Embryonic facial prominence (tissue), 1 donor: Measurements from ENCODE around the gene MYOM3.

Source experiments
- DNase-seq: peaks from one replicate; pipeline ENCODE4 v3.0.0-alpha.2; 2016; ENCODE audit errors: extremely low spot score

MYOM3 gene

DNA sequence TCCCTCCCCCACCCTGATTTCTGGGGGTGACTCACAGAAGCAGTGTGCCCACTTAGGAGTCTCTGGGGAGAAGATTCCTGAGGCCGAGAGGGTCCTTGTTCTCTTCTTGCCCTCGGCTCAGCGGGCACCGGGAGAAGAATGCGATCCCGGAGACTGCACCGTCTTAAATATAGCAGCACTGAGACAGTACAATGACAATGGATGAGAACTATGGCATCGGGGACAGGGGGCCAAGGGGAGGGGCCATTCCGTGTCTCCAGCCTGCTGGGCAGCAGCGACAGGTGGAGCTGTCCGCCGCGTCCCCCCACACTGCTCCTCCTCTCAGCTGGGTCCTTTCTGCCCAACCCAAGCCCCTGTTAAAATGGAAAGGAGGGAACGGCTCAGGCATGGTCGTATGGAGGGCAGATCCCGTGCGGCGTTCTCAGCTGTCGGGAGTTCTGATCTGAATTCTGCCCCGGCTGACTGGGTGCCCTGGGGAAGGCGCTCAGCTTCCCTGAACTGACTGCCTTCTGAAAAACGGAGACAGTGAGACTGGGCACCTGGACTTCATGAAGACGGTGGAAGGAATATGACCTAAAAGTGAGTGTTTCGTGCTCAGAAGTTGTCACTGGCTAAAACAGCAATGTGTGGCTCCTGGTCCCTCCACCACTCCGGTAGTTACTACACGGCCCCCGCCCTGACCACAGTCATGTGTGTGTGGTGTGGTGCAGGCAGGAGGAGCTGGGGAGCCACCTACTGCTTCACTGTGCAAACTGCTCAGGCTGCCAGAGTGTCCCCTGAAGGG, at the start of gene MYOM3:
Gene MYOM3 (minus strand): TSS at position 140 of the 784 bp plus-strand sequence. CDS start 3,499 bp downstream, outside the sequence.
- DNase-seq: no peak

DNA sequence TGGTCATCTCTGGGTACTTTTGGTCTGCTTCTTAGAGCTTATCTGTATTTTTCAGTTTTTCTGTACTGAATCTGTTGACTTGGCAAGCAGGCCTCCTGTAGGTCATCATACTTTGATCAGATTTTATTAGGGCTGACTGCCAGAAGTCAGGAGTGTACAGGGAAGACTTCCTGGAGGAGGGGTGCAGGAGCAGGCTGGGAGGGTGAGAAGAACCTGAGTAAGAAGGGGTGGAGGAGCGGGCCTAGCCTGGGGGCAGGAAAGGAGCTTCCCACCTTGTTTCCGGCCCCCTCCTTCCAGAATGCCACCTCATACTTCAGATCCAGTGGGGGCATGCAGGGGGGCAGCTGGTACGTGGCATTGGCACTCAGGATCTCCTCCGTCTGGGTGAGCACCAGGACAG, 49.3 kb upstream of the MYOM3 start:
- no peak for DNase-seq

DNA sequence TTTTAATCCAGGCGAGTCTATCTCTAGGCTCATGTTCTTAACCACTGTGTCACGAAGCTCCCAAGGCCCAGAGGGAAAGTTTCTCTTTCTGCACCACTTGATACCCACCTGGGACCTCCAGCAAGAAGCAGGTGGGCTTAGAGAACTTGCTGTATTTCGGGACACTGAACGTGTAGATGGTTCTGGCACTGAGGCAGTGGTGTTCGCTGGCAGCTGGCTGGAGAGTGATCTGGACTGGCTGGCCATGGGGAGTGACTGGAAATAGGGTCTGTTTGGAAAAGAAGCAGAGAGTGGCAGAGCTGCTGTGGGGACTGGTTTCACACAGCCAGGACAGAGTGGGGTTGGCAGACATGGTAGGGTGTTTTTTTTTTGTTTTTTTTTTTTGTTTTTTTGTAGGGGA, 47.4 kb upstream of the MYOM3 start:
- DNase-seq: no peak

- DNase-seq: no peak
Observed at GRCh38 chr1:24157918-24158481, 46.1 kb upstream of the MYOM3 start.

DNA sequence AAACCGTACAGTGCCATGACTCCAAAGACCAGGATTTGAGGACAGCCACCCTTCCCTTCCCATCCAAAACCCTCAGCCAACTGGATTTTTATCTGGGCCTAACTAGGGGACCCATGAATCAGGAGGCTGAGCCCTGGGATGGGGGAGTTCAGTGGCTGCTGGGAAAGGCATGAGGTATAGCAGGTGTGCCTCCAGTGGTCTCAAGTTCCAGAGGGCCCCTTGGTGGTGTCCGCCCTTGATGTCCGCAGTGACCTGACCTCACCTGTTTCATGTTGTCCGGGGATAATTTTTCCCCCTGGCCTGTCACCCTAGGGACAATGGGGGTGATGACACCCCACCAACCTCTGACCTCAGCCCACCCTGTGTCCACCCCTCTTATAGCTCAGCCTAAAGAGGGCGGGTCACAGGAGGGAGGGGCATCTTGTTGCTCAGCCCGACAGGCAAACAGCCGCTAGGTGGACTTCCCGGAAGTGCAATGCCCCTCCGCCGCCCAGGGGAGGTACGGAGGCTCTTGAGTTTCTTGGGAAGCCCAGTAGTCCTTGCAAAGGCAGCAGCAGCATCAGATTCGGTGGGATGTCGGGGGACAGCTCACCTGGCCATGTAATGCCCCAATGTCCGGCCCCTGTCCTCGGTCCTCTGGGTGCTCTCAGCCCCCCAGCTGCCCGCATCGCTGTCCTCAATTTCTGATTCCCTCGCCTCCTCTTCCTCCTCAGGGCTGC, 44.8 kb upstream of the MYOM3 start:
- DNase-seq: no peak

DNA sequence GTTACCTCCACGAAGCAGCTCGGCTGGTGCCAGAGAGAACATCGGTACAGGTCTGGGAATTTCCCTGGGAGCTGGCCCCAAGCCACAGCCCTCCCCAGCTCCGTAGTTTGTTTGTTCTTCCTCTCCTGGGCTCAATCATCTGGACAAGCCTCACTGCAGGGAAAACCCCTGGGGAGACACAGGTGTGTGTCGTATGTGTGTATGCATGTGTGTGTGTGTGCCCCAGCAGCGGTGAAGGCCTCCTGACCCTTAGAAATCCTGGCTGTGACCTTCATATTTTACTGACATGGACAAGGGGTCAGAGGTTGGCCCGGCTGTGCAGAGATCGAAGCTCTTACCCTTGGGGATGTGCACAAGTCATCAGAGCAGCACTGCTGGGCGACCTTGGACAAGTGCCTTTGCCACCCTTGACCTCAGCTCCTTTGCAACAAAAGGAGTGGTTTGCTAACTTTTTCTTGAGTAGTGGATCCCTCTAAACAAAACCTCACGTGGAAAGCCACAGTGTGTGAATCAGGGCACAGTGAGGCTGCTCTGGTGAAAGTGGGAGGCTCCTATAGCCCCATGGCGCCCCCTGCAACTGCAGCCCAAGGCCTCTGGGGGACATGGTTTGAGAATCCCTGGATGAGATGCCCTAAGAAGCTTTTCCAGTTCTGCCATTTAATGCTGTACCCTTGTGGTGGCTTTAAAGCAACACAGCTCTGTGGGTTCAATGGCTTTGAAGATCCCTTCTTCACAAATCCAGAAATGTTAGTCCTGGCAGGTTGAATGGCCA, 43.3 kb upstream of the MYOM3 start:
- DNase-seq: no peak

DNA sequence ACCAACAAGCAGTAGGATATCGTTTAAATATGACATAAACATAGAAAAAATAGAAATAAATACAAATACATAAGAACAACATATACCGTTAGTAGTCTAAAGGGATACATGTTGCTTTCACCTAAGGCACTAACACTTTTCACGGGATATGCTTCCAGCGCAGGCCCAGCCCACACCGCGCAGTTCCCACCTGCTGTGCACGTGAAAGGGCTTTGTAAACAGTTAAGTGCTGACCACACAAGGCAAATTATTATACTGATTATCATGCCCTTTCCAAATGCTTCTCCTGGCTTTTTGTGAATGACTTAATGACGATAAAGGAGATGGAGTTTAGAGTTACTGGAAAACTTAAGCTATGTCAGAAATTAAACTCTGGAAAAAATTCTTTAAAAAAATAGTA, 42.3 kb upstream of the MYOM3 start:
- DNase-seq: no peak

DNA sequence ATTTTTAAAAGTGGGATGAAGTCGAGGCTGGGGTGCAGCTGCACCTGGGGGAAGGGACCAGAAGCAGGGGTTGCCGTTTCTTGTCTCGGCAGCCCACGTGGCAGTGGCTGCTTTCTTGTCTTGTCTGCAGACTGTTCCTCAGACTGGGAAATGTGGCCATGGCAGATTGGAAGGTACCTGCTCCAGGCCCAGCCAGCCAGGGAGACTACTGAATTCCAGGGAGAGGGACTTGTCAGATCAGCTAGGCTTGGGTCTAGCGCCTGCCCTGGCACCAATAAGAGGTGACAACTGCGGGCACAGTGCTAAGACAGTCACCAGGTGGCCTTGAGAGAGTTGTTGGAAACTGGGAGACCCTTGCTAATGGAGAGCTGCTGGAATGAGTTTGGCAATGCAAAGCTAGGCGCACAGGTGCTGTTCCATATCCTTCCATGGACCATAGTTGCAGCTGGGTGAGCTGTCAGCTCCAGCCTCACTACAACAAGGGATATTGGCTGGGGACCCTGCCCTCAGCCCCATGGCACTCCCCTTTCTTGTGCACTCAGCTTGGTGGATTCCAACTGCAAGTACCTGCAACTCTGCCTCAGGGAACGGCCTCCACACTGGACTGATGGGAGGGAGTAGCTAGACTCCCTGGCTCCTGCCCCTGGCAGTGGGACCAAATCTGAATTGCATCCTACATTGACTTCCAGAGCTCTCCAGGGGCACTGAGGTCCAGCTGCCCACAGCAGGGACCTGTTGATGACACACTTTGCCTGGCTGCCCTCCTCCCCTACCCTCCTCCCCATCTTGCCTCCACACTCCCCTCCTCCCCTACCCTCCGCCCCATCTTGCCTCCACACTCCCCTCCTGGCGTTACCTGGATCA, 40.9 kb upstream of the MYOM3 start:
- no peak for DNase-seq

DNA sequence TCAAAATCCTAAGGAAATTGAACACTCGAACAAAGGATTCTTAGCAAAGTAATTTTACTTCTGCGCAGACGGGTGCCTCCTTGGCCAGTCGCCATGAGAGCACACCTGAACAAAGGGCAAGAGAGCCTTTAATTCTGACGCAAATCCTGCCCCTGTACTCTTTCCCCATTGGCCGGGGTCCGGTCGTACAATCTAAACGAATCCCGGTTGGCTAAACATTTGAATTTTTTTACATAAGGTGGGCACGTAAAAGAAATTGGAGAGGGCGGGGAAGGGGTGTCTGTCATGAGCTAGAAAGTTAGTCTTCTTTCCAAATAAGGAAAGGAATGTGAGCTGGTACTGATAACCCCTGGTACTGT, 39.2 kb upstream of the MYOM3 start:
- DNase-seq: peak; percentile 49

DNA sequence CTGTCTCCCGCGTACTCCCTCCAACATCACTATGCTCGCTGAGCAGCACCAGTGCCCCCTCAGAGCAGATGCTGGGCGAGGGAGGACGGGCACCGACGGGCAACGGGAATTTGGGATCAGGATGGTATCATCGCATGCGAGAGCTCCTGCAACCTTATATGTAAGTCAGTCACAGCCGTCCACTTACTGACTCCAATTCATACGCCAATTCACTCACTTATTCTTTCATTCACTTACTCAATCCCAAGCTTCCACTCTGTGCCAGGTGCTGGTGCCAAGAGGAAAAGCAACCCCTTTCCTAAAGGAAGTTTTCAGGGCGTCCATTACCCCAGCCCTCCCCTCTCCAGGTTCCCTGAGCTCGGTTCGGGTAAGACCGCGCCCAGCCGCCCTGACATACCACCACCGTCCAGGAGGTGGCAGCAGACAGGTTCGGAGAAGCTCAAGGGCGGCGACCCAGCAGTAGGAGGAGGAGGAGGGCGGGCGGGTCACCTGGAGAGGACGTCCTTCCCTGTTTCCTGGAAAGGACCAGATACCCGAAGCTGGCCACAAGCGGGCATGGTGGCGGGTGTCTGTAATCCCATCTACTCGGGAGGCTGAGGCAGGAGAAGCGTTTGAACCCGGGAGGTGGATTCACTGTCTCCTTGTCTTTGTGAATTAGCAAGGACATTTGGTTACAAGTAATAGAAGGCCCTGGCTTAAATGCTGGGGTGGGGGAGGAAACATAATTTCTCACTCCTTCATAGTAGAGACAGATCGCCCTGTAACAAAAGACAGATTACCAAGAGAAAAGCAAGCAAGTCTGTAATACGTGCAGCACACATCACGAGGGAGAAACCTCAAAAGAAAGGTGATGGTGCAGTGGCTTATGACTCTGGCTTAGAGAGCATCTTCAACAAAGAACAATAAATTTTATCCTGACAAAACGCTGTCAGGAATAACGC, 38.6 kb upstream of the MYOM3 start:
- peak; percentile 68 for DNase-seq

- no peak for DNase-seq
Observed at GRCh38 chr1:24149866-24150233, 37.9 kb upstream of the MYOM3 start.

GRCh38 chr1:24147816-24148215, 35.9 kb upstream of the MYOM3 start:
- no peak for DNase-seq

DNA sequence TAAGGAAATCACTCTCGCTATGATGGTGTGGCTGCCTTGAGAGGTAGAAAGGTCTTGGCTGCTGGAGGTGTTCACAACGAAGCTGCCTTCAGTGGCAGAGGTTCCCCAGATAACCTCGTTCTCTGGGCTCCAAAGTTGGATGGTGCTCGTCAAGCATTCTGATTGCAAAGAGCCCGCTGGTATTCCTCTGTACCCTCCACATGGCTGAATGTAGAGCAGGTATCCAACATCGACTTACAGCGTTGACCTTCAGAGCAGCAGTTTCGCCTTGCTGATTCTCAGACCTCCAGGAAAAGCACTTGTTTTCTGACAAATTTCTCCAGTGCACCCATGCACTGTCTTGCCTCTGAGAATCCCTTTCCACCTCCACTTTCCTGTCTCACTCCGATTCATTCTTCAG, 35.3 kb upstream of the MYOM3 start:
- no peak for DNase-seq

DNA sequence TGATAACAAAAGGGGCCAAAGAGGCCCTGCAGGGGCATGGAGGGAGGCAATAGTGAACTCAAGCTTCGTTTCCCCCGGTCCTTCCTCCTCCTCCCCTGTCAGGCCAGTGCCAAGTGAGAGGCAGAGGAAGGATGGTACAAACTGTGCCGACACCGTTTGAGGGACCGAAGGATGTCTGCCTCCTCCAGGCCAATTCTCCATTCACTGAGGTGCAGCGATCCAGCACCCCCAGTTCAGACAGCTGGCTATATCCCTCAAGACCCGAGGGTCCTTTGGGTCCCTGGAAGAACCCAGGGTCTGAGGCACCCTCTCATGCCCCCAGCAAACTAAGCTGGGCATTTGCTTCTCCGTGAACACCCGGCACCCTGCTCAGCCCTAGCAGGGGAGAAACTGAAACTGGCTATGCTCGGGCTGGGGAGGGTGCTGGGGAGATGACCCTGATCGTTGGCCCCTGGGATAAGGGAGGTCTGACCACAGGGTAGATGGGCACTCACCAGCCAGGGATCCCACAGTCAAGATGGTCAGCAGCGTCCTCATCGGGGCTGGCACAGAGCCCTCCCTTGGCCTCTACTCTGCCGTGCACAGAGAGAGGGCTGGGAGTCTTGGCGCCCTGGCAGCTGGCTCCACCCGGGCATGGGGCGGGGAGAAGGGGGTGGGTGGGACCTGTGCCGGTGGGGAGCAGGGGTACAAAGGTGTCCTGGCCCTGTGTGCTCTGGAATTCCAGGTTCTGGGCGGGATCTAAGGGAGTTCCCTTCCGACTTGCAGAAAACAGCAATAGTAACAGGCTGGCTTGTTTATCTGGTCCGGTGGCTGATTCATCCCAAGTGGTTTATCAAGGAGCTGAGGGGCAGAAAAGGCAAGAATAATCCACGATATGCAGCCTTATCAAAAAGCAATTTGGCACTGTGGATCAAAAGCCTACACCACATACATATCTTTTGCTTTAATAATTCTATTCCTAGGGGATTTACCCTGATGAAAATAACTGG, 30.9 kb upstream of the MYOM3 start, which contains the start of gene IL22RA1:
Gene IL22RA1 (minus strand): TSS at position 595 of the 989 bp plus-strand sequence. CDS start 58 bp downstream, at position 537.
- DNase-seq: no peak

DNA sequence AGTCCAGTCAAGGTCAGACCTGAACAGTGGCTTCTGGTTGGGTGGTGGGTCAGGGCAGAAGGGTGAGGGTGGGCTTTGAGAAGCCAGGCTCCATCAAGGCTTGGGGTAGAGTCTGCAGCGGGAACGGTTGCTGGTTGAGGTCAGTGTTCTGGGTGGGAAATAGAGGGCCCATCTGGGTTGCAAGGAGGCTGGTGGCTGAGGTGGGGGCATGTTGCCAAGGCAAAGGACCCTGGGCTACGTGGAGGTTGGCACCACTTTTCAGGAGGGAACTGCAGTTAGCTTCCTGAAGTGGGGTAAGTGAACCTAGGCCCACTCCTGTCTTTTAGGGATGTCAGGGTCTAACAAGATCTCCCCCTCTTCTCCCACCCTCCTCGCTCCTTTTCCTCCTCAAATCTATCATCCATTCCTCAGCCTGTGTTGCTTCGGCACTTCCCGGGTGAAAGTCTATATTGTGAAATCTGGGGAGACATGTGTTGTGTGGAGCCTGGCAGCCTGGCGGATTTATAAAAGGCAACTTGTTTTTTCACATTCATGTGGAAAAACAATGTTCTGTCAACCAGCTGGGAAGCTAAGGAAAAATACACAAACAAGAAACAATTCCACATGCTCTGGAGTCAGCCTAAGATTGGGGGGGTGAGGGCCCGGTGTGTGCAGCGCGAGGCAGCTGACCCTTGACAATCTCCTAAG, 29.5 kb upstream of the MYOM3 start:
- DNase-seq: no peak

DNA sequence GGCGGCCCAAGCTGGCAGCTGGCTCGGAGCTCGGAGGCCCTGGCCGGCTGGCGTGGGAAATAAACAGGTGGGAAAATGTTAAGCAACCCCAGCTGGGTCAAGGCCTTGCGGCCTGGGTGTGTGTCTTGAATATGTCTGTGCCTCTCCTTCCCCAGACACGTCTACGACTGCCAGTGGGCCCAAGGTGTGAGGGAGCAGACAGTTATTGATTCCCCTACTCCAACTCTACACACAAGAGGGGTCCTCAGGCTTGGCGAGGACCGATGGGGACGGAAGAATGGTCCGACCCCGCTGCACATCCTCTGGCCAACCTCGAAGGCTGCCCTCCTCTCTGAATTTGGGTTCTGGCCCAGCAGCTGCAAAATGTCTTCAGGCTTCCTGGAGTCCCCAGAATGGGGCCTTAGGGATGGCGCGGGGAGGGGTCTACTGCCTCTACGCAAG, 28.8 kb upstream of the MYOM3 start:
- no peak for DNase-seq

GRCh38 chr1:24139841-24140425, 28.0 kb upstream of the MYOM3 start:
- no peak for DNase-seq

DNA sequence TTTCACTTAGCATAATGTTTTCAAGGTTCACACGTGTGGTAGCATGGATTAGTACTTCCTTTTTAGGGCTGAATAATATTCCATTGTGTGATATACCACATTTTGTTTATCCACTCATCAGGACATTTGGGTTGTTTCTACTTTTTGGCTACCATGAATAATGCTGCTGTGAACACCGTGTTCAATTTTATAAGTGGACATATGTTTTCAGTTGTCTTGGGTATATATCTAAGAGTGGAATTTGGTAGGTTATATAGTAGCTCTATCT, 27.2 kb upstream of the MYOM3 start:
- no peak for DNase-seq
